Transverse colon (tissue), 4 donors: ENCODE results near the gene IL4.

ENCODE experiments used
- EP300 ChIP-seq: sonication (generic); formaldehyde crosslinking; IDR thresholded peaks from one replicate; pipeline ENCODE4 v1.6.1; 2017; ENCODE audit warnings: antibody characterized with exemption, low read depth
- POLR2A ChIP-seq: fragments of 450-650 bp; IDR thresholded peaks from one replicate; pipeline ENCODE4 v1.6.1; 2016; ENCODE audit warnings: antibody characterized with exemption, mild to moderate bottlenecking, moderate library complexity
- POLR2AphosphoS5 ChIP-seq, 3 donors: sonication (generic); formaldehyde crosslinking; IDR thresholded peaks; one replicate each; pipeline ENCODE4 v1.6.1; 2016; ENCODE audit warnings: antibody characterized with exemption in 3 of 3
- TF ChIP-seq, protein P1 (sequence below), 5 experiments: fragments of 200-600 bp in 3 of 5; fragments of 450-650 bp in 2 of 5; sonication (generic) in 3 of 5; IDR thresholded peaks; 1 replicate in 2 of 5; 2 replicates in 3 of 5; pipeline ENCODE4 v1.5.1; 2016 to 2017; ENCODE audit warnings: antibody characterized with exemption in 5 of 5, inconsistent platforms in 3 of 5, mild to moderate bottlenecking in 2 of 5, moderate library complexity in 1 of 5

DNA sequence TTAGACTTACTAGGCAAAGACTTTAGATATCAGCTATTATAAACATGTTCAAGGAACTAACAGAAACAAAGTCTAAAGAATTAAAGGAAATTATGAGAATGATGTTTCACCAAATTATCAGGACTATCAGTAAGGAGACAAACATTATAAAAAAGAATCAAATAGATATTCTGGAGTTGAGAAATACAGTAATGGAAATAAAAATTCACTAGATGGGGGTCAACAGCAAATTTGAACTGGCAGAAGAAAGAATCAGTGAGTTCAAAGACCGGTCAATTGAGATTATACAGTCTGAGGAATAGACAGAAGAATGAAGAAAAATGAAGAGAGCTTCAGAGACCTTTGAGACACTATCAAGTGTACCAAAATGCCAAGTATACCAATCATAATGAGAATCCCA is 25.4 kb upstream of the IL4 start:
- TF ChIP-seq EP300: no peak
- TF ChIP-seq, protein P1, sequence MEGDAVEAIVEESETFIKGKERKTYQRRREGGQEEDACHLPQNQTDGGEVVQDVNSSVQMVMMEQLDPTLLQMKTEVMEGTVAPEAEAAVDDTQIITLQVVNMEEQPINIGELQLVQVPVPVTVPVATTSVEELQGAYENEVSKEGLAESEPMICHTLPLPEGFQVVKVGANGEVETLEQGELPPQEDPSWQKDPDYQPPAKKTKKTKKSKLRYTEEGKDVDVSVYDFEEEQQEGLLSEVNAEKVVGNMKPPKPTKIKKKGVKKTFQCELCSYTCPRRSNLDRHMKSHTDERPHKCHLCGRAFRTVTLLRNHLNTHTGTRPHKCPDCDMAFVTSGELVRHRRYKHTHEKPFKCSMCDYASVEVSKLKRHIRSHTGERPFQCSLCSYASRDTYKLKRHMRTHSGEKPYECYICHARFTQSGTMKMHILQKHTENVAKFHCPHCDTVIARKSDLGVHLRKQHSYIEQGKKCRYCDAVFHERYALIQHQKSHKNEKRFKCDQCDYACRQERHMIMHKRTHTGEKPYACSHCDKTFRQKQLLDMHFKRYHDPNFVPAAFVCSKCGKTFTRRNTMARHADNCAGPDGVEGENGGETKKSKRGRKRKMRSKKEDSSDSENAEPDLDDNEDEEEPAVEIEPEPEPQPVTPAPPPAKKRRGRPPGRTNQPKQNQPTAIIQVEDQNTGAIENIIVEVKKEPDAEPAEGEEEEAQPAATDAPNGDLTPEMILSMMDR (IDR thresholded peaks at IDR 0.05): no peak
- TF ChIP-seq POLR2A: no peak
- no peak for TF ChIP-seq POLR2AphosphoS5 (IDR thresholded peaks at IDR 0.05)
